Activated CD4-positive, alpha-beta T cell treated with anti-CD3 and anti-CD28 coated beads for 48 hours (primary cell): ENCODE data around the gene RASSF6.
"Not testable (repeated sequence)": the region's sequence is repeated elsewhere in the genome, so short reads cannot be mapped to it uniquely, and the experiment has no call there.

Experiments
- DNase-seq: peaks from one replicate; pipeline ENCODE4 v3.0.0-alpha.2; 2020

The RASSF6 gene

DNA sequence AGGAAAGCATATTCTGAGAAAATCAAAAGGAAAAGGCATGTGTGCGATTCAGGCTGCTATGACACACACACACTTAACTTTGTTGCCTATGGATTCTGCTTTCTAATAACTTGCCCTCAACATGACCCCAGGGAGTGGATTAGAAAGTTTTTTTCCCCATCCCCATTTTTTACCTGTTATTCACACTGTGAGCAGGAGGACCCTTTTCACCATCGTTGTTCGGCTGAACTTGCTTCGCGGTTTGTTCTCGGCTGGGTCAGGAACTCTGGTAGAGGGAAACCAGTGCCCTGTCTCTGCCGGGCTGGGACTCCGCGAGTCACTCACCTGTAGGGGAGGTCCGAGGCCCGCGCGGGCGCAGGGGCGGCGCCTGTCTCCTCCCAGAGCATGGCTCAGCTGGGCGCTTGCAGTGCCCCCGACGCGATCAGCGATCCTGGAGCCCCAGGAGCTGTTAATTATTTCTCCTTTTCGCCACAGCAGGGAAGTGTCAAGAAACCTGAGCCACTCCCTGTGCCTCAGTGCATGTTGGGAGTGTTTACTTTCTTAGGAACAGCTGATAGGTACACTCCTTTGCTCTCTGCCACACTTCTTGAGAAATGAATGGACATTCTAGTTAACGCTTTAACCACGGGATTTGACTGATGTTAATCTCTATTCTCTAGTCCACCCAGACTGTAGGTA lies at the start of gene RASSF6:
Gene RASSF6 (minus strand): TSS at position 322 of the 678 bp plus-strand sequence. CDS start 8,641 bp downstream, outside the sequence.
- DNase-seq = peak; percentile 20

GRCh38 chr4:73669410-73670183 lies 49.4 kb upstream of the RASSF6 start:
- no peak for DNase-seq

GRCh38 chr4:73668782-73669201 lies 48.6 kb upstream of the RASSF6 start:
- no peak for DNase-seq

- peak; percentile 7 for DNase-seq
Observed at GRCh38 chr4:73665924-73666323, 45.7 kb upstream of the RASSF6 start.

DNA sequence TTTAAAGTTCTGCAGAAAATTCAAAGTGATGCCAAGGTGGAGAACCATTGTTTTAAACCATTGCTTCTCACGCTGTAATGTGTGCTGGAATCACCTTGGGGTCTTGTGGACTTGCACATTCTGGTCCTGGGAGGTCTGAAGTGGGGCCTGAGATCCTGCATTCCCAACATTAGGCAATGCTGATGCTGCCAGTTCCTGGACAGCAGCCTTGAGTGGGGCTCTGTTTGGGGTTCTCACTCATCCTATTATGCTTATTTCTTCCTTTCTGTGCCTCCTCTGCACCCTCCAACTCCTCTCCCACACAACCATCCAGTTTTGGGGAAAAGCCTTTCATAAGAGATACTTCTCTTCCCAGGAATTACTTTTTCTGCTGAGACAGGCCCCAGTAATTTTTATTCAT lies 44.2 kb upstream of the RASSF6 start:
- DNase-seq = no peak

GRCh38 chr4:73663576-73663975 lies 43.3 kb upstream of the RASSF6 start:
- no peak for DNase-seq

DNA sequence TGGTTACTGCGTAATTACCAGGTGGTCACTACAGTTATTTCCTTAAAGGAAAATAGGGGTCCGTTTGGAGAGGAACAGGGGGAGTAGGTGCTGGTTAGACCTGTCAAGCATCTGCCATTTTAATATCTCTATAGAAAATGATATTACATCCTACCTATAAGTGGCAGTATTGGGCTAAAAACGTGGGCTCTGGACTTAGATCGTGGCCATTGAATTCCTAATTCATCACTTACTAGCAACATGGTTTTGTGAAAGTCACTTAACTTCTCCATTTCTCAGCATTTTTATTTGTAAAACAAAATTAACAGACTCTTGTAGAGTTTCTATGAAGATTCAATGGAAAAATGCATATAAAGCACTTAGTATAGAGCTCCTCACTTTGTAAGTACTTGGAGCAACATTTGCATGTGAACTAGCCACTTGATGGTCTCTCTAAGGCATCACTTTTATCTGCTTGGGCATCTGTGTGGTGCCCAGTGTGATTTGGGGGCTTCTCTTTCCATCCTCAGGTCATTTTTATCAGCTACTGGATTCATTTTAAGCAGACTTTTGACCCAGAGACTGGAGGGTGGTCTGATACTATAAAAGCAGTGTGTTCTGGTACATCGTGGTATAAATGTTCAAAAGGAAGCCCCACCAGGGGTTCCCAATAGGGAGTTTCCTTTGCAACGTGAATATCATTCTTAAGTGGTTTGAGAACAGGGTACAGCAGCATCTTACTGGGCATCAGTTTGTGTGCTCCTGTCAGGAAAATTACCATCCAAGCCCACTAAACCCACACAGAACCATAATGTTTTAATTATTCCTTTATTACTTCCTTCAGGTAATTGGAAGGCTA lies 42.7 kb upstream of the RASSF6 start:
- DNase-seq = no peak

DNA sequence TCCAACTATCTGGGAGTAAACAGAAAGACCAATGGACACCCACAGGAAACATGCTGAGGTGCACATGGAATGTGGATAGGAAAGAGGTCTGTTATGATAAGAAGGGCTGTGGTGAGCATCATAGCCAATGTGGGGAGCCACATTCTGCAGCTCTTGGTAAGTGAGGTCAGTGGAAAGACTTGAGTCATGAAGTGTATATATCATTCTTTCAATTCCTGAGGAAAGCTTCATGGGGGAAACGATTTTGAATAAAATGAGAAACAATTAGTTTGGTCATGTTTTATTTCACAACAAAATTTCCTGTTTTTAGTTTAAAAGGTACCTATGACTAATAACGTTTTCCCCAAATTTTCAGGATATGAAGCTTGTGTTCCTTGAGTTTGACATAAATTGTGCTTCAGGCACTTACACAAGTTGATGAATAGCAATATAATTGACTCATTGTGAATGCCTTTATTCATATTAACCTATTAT lies 41.4 kb upstream of the RASSF6 start:
- DNase-seq = peak; percentile 6

- no peak for DNase-seq
Observed at GRCh38 chr4:73660808-73661207, 40.6 kb upstream of the RASSF6 start.

DNA sequence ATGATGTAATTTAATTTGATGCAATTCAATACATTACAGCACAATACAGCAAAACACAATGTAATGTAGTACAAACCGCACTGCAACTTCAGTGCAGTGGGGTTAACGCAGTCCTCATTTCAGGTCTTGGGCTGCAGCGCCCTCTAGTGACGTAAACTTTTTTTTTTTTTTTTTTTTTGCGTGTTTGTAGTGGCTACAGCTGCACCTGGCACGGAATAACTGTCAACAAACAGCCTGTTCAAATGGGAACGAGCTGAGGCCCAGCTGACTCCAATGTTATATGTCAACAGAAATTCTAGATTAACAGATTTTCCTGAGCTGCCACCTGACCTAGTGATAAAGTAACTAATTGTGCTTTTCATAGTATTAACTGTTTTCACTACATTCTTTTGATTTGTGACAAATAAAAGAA lies 33.5 kb upstream of the RASSF6 start:
- DNase-seq = peak; percentile 7

- no peak for DNase-seq
Observed at GRCh38 chr4:73650250-73650649, 30.0 kb upstream of the RASSF6 start.

DNA sequence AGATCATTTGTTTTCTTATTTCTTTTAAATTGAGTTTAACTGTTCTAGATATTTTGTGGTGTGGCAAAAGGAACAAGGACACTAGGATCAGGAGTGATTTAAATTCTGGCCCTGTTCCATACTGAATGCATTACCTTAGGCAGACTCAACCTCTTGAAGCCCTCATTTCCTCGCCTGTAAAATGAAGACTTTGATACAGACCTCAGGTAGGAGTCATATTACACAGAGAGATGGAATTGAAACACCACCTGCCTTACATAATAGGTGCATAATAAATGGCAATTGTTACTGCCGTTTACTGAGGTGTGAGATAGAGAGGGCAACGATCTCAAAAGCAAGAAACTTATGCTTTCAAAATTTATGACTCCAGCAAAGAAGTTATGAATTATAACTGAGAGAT lies 28.2 kb upstream of the RASSF6 start:
- DNase-seq = no peak

GRCh38 chr4:73646117-73646516 lies 25.9 kb upstream of the RASSF6 start:
- DNase-seq = no peak

- DNase-seq = no peak
Observed at GRCh38 chr4:73631565-73632226, 11.5 kb upstream of the RASSF6 start.

DNA sequence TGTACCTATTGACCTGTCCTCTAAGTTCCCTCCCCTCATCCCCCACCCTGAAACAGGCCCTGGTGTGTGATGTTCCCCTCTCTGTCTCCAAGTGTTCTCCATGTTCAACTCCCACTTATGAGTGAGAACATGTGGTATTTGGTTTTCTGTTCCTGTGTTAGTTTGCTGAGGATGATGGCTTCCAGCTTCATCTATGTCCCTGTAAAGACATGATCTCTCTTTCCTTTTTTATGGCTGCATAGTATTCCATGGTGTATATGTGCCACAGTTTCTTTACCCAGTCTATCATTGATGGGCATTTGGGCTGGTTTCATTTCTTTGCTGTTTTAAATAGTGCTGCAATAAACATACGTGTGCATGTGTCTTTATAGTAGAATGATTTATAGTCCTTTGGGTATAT lies 8.6 kb upstream of the RASSF6 start:
- DNase-seq = not testable (repeated sequence)

- no peak for DNase-seq
Observed at GRCh38 chr4:73621357-73621756, 1.1 kb upstream of the RASSF6 start.

DNA sequence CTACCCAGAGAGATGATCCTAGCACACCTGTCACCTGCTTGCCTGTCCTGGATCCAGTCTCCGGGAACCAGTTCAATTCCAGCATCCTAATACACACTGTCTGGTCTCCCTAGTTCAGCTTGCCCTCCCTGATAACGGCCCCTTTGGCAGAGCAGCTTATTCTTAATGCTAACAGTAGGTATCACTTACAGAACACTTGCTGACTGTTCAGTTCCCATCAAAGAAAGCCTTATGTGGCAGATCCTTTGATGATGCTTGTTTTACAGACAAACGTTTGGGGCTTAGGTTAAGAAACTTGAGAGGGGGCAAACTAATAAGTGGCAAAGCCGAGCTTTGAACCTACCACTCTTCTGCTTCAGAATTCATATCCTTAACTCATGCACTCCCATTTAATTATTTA lies 890 bp downstream of the RASSF6 start:
- DNase-seq = no peak

- DNase-seq = no peak
Observed at GRCh38 chr4:73617256-73617655, 3.0 kb downstream of the RASSF6 start.

GRCh38 chr4:73615613-73616012 lies 4.6 kb downstream of the RASSF6 start:
- DNase-seq = no peak

GRCh38 chr4:73614311-73614867 lies 5.8 kb downstream of the RASSF6 start:
- no peak for DNase-seq

- no peak for DNase-seq
Observed at GRCh38 chr4:73613130-73613529, 7.1 kb downstream of the RASSF6 start.

GRCh38 chr4:73612032-73612431 lies 8.2 kb downstream of the RASSF6 start:
- no peak for DNase-seq
